HG03025 (cell line): ENCODE results near the gene GYG2.
"Not testable (repeated sequence)": the region's sequence is repeated elsewhere in the genome, so short reads cannot be mapped to it uniquely, and the experiment has no call there.

Experiments used
- ATAC-seq: cut with Tn5 transposase; IDR thresholded peaks from one replicate; pipeline ENCODE4 v1.9.1; 2021; ENCODE audit warnings: mild to moderate bottlenecking, moderate library complexity; ENCODE audit not compliant: unreplicated experiment, low FRiP score

The GYG2 gene

DNA sequence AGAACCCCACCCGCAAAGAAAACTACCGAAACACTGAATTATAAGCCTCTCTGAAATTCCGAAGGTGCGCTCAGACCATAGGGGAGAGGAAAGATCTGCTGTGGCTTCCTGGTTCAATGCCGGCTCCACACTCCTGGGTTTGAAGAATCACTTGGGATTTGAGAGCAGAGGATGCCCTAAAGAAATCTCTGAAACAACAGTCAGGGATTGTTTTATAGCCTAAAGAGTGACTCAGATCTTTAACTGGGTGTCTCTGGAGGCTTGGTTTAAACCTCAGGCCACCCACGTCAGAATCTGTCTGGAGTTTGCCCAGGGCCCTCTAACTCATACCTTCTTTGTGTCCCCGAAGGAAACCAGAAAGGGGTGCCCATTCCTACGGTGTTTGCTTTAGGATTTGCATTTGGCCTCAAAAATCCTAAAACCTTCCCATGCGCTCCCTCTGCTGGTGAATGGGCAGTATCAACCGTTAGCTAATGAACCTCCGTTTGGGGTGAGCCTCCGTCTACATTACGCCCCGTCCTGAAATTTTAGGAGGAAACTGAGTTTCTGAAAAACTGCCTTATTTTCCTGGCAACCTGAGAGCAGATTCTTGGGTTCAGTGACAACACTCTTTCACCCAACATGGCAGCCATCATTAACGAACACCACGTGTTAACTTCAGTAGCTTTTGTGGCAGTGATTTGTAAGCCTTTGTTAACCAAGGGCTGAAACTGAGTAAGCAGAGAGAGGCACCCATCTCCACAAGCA, 16.4 kb upstream of the GYG2 start:
- not testable (repeated sequence) for ATAC-seq

DNA sequence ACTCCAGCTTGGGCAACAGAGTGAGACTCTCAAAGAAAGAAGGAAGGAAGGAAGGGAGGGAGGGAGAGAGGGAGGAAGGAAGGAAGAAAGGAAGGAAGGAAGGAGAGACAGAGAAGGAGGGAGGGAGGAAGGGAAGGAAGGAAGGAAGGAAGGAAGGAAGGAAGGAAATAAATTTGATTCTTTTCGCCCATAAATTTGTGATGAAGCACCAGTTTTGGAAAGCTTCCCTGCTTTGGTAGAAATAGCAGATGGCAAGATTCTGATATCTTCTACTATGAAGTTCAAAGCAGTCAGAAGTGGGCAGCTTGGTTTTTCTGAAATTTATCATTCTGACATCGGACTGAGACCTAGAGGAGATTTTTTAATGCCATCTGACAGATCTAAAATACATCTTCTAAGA, 11.7 kb upstream of the GYG2 start:
- ATAC-seq = no peak

DNA sequence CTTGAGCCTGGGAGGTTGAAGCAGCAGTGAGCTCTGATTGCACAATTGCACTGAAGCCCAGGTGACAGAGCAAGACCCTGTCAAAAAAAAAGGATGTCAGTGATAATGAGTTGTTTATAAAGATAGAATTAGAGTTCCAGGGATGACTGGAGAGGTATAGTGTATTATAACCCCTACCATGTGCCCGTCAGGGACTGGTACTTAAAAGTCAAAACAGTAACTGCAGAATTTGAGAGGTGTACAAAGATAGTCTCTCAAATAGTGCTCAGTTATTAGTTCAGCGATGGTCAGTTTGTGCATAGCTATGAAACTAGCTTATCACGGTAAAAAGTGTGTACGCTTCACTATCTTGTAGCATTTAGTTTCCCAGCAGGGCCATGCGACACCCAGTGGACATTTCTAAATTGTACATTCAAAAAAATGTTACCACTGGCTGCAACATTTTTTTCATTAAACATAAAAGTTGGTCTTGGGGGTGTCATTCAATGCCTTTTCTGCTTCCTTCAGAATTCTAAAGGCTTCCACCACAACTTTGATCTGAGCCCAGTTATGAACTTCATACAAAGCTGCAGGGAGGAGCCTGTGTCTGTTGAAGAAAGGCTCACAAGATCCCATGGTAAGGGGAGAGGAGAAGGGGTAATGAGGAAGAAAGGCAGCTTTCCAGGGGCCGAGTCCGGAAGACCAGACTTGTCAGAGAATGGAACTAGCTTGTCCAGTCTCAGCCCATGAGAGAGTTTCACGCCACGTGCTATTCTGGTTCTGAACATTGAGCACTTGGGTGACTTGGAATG, 9.2 kb upstream of the GYG2 start:
- ATAC-seq = no peak

DNA sequence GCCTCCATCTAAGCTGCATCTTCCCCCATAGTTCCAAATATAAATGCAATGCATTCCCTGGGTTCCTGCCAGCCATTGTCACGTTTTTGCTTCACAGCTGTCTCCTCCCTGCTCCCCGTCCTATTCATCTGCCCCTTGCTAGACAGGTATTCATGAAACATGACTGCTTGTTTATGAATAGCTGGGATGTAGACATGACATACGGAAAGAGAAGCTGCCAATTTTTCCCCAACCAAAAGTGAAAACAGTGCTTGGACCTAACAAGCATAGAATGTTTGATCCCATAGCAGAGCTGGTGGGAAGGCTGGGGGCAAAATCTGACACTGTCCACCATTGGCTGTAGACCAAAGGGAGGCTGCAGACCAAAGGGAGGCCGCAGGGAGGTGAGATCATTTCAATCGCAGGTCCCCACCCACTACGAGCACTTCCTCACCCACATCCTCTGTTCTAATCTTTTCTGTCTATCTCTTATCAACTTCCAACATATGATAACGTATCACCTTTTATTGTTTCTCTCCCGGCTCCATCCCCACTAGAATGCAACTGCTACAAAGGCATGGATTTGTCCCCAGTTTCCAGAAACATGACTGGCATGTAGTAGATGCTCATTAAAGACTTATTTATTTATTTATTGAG, 8.5 kb upstream of the GYG2 start:
- ATAC-seq = no peak

DNA sequence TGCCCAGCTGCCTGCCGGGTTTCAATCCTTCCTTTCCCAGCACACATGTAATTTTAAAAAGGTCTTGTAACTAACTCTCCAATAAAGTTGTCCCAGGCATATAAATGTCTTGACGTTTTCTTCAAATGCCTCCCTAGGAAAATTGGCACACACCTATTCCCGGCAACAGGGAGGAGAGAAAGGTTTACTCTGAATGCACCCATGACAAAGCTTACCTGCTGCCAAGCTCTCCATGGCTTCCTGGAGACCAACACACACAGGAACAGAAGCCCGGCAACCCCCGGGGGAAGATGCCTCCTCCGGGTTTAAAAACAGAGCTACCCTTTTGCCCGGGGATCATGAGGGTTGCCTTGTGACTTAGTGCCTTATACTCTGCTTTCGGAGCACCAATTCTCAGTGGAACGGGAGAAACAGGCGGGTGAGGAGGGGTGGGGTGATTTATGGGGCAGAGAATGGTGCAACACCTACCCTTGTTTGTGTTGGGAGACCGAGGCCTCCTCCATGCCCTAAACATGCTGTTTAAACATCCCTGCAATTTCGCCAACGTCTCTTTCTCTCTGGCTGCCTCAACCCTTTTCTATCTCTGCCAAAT, 4.8 kb upstream of the GYG2 start:
- ATAC-seq = no peak

DNA sequence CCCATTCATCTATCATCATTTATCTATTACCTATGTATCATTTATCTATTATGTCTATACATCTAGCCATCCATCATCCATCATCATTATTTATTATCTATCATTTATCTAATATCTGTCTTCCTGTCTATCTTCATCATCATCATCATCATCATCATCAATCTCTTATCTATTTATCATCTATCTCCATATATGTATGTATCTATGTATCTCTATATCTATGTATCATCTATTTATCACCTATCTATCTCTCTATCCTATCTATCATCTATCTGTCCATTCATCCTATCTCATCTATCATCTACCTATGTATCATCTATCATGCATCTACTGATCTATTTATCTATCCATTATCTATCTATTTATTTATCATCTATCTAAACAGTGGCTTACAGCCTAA, 3.8 kb upstream of the GYG2 start:
- no peak for ATAC-seq

DNA sequence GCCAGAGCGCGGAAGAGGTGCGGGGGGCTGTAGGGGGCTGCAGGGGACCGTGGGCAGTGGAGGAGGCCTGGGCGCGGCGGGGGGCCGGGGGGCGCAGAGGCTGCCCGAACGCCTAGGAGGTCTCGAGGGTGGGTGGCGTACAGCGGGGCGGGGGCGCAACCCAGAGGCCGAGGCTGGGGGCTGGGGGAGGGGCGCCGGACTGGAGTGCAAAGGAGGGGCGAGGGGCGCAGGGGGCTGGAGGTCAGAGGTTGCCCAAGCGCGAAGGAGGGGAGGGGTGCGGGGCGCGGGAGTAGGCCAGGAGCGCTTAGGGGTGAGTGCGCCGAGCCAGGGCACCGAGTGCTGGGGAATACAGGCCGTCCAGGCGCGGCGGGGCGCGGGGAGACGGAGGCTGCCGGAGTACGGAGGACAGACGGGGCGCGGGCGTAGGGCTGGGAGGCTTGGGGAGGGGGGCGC, 255 bp downstream of the GYG2 start:
- no peak for ATAC-seq

DNA sequence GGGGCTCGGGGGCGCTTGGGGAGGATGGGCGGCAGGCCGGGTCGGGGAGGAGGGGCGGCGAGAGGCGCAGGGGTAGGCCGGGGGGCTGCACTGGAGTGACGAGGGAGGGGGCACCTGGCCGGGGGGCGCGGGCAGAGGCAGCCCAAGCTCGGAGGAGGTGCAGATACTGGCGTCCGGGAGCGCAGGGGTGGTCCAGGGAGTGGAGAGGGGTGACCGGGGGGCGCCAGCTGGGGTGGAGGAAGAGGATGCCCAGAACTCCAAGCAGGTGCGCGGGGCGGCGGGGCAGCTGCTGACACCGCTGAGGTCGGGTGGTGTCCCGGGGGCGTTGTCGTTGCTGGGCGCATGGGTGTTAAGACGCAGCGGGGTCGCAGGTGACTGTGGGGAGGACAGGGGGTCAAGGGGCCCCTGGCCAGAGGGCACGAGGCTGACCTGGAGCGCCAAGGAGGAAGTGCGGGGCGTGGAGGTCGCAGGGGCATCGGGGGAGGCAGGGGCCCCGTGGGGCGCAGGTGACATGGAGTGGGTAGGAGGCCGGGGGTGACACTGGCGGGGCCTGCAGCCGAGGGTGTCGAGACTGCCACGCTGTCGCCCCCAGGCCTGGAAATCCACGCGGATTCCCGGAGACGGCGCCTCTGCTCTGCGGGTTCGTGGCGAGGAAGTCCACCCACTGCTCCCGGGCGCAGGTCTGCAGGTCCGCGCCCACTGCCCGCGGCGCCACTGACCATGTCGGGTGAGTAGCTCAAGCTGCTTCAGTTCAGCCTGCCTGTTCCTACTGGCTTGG, 928 bp downstream of the GYG2 start:
- ATAC-seq = no peak

DNA sequence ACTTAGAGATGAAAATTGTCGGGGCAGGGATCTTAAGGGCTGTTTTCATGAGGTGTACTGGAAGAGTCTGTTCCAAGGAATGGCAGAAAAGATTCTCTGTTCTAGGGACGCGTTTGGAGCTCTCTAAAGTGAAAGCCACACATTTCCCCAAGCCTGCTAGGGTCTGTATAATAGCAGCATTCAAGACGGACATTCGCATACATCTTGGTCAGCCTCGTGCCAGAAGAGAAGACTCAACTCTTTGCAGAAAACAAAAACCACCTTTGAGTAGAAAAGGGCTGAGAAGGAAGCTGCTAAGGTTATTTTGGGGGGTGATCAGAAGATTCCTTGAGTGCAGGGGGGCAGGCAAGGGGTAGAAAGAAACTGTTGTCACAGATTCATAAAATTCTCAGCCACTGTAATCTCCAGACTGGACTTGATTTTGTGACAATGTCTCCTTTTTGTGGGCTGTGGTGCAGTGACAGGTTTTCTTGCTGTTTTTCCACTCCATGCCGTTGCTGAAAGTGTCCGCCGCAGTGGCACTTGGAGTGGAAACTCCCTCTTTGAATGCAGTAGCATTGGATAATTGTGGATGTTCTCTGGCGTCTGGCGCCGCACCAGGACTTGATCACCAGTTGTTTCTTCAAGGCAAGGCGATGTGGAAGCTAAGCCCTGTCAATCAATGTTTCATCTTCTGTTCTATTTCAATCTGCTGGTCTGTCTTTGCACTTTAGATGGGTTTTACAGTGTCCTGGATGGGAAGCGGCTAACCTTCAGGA, 2.9 kb downstream of the GYG2 start:
- ATAC-seq = no peak

DNA sequence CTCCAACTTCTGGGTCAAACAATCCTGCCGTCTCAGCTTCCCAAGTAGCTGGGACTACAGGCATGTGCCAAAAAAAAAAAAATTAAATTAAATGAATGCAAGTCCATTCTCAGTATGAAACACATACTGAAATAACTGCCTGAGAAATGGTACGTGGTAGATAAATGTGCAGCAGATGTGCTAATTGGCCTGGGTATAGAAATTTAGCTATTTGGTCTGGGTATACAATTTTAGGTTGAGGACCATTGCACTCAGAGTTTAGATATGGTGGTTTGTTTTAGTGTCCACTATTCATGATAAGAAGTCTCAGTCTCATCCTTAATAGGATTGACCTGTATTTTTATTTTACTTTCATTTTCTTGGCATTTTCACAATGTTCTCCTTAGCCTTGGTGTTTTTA, 9.2 kb downstream of the GYG2 start:
- no peak for ATAC-seq

DNA sequence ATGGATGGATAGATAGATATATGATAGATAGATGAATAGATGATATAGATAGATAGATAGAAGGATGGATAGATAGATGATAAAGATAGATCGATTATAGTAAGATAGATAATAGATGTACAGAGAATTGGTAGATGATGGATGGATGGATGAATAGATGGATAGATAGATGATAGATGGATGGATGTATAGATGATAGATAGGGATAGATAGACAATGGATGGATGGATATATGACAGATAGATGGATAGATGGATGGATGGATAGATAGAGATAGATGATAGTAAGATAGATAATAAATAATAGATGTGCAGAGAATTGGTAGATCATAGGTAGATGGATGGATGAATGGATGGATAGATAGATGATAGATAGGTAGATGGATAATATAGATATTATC, 12.2 kb downstream of the GYG2 start:
- ATAC-seq = no peak

DNA sequence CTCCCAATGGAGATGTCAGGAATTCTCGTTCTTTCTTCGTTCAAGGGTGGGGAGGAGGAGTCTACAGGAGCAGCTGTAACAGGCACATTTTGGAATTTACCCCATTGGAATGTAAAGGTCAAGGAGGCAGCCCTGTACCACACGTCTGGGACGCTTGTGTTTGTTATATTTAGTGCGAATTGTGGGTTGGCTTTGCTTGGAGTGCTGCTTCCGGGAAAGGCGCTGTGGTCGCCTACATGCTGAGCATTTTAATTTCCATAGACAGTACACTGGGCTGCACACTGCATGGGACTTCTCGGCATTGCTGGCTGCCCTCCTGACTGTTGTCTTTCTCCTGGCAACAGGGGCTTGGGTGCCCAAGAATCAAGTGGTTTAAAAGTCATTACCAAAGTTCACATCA, 12.8 kb downstream of the GYG2 start:
- ATAC-seq = no peak

DNA sequence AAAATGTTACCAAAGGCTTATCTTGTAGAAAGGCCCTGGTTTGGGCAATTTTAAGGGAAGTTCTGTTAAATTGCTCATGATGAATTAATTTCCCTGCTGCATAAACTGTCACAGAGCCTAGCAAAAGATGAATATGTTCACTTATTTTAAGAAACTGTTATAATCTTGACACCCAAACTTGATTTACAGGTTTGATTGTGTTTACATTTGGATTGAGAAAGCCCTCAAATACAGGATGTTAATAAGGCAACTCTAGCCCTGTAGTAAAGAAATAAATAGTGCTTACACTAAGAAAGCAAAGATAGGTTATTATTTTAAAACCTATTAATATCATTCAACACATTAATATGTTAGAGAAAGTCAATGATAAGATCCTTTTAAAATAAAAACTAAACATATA, 18.3 kb downstream of the GYG2 start:
- ATAC-seq = no peak

DNA sequence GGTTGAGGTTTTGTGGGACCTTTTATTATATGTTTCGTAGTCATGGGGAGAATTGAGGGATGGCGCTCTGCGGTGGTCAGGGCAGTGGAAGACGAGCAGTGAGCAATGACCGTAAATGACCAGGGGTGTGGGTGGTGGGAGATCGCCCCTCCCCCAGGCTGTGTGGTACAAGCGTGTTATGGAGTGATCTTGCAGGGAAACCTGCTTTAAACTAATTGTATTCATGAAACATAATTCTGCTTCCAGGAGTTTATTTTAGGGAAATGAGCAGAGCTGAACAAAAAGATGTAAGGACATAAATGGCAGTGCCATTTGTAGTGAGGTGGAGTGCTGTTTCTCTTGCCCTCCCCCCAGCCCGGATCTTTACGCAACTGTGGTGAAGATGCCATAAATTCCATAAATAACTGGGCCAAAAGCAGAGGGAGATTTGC, 20.2 kb downstream of the GYG2 start:
- no peak for ATAC-seq

DNA sequence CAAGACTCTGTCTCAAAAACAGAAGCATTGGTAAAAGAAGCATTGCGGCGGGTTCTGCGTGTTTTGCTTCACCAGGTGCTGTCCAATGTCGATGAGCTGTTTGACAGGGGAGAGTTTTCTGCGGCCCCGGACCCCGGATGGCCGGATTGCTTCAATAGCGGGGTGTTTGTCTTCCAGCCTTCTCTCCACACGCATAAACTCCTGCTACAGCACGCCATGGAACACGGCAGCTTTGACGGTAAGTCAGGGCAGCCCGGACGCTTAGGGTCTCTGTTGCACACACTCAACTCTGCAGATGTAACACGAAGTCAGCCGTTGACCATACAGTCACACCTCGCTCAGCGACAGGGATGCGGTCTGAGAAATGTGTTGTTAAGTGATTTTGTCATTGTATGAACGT, 26.2 kb downstream of the GYG2 start:
- ATAC-seq = no peak

DNA sequence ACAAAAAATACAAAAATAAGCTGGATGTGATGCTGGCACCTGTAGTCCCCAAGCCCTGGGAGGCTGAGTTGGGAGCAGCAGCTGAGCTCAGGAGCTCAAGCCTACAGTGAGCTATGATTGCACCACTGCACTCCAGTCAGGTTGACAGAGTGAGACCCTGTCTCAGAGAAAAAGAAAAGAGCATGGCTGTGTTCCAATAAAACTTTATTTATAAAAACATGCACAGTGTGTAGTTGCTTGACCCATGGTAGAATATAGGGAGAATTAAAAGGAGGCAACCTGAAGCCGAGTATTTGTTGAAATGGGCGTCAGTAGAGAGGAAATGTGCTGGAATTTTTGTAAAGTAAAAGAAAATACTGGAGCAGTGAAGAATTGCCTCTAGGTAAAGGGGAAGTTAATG, 27.0 kb downstream of the GYG2 start:
- no peak for ATAC-seq

DNA sequence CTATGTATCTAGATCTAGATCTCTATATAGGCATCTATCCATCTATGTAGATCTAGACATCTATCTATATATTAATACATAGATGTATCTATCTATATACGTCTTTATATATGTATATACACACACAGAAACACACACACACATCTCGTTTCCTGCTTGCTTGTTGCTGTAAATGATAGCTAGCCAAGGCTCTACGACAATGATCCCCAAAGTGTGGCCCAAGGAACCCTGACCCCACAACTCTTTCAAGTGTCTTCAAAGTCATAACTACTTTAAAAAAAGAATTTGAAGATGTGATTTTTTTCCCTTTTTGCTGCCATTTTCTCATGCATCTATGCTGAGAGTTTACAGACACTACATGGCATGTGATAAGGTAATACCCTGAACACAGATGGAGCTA, 28.8 kb downstream of the GYG2 start:
- ATAC-seq = no peak

DNA sequence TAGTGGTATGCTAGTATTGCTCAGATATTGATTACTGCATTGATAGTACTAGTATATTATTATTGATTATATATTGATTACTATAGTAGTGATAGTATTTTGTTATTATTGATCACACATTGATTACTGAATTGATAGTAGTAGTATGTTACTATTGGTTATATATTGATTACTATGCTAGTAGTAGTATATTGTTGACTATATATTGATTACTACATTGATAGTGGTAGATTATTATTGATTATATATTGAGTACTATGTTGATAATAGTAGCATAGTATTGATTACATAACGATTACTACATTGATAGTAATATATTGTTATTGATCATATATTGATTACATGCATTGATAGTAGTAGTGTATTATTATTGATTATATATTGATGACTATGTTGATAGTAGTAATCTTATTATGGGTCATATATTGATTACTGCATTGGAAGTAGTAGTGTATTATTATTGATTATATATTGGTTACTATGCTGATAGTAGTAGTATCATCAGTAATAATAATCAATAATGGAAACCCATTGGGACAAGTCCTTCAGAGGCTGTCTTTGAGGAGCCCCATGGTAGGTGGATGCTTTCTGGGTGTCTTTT, 30.6 kb downstream of the GYG2 start:
- no peak for ATAC-seq

DNA sequence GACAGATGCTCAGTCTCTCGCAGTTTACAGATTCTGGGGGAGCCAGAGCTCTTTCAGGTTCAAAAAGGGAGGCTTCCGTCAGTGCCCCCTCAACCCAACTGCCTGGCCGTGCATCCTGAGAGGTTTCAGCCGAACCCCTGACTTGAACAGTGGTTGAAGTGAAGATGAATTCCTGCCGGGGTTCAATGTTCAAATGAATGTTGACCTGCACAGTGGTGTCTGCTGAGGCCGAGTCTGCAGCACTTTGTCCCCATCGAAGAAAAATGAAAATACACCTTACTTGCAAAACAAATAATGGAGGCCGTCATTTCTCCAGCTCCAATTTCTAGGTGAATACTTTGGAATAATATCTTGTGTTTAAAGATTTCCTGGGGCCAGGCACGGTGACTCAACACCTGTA, 33.7 kb downstream of the GYG2 start:
- ATAC-seq = no peak
